Duodenal mucosa (tissue), 2 donors: ENCODE measurements around the gene C11orf87.

Experiments
- H3K27ac ChIP-seq: one replicate; pipeline ENCODE4 v1.7.0; 2013; ENCODE audit warnings: low read depth, low read length
- H3K27me3 ChIP-seq, 2 donors: one replicate each; pipeline ENCODE4 v1.7.0; 2013; ENCODE audit warnings: low read length in 2 of 2, control low read depth in 1 of 2; ENCODE audit not compliant: insufficient read depth in 2 of 2, control insufficient read depth in 1 of 2
- H3K36me3 ChIP-seq, 2 donors: one replicate each; pipeline ENCODE4 v1.7.0; 2013; ENCODE audit warnings: low read length in 2 of 2, control low read depth in 1 of 2; ENCODE audit not compliant: insufficient read depth in 2 of 2, control insufficient read depth in 1 of 2
- H3K4me1 ChIP-seq, 2 donors: one replicate each; pipeline ENCODE4 v1.7.0; 2013; ENCODE audit warnings: low read length in 2 of 2, control low read depth in 1 of 2; ENCODE audit not compliant: insufficient read depth in 2 of 2, control insufficient read depth in 1 of 2
- H3K4me3 ChIP-seq, 2 donors: one replicate each; pipeline ENCODE4 v1.7.0; 2013; ENCODE audit warnings: low read length in 2 of 2, low read depth in 1 of 2
- H3K9ac ChIP-seq, 2 donors: one replicate each; pipeline ENCODE4 v1.7.0; 2013; ENCODE audit warnings: low read length in 2 of 2, low read depth in 1 of 2
- H3K9me3 ChIP-seq, 2 donors: one replicate each; pipeline ENCODE4 v1.7.0; 2013; ENCODE audit warnings: low read length in 2 of 2, control low read depth in 1 of 2; ENCODE audit not compliant: control insufficient read depth in 1 of 2

Gene C11orf87

GRCh38 chr11:109421981-109422869, at the start of gene C11orf87:
Gene C11orf87, plus strand, starts transcription at chr11:109422190. Its CDS starts 1,444 bp downstream, at chr11:109423634.
- Histone ChIP-seq H3K9me3 (peaks cover 0 to 2% of the 10 kb centered on the region in 2 donors), H3K9ac (no peak within 1 kb of the TSS), H3K27me3 (peaks cover 4 to 20% of the 10 kb centered on the region in 2 donors), H3K4me1 (no peaks in the 10 kb centered on the region), H3K4me3 (no peak within 1 kb of the TSS), H3K36me3 (no peaks in the 10 kb centered on the region), H3K27ac (no peak within 1 kb of the TSS)

- Histone ChIP-seq H3K4me3 (no peak overlapping the region), H3K27me3 (no peaks in the 10 kb centered on the region), H3K9ac (no peak overlapping the region), H3K27ac (no peak overlapping the region), H3K9me3 (peaks cover 0 to 8% of the 10 kb centered on the region in 2 donors), H3K4me1 (no peaks in the 10 kb centered on the region), H3K36me3 (no peaks in the 10 kb centered on the region)
These were observed 48.0 kb upstream of the C11orf87 start for GRCh38 chr11:109374032-109374431.

GRCh38 chr11:109374441-109374840, 47.5 kb upstream of the C11orf87 start:
- H3K9ac ChIP-seq, result no peak overlapping the region
- peaks cover 0 to 4% of the 10 kb centered on the region in 2 donors for H3K9me3 ChIP-seq
- no peaks in the 10 kb centered on the region for H3K4me1 ChIP-seq
- H3K27me3 ChIP-seq, result no peaks in the 10 kb centered on the region
- H3K4me3 ChIP-seq, result no peak overlapping the region
- no peak overlapping the region for H3K27ac ChIP-seq
- H3K36me3 ChIP-seq, result no peaks in the 10 kb centered on the region

GRCh38 chr11:109377039-109377742, 44.8 kb upstream of the C11orf87 start:
- Histone ChIP-seq H3K4me1 (no peaks in the 10 kb centered on the region), H3K9me3 (peaks cover 0 to 6% of the 10 kb centered on the region in 2 donors), H3K36me3 (no peaks in the 10 kb centered on the region), H3K4me3 (no peak overlapping the region), H3K27me3 (no peaks in the 10 kb centered on the region), H3K27ac (no peak overlapping the region), H3K9ac (no peak overlapping the region)

GRCh38 chr11:109378034-109378433, 44.0 kb upstream of the C11orf87 start:
- Histone ChIP-seq H3K4me1 (no peaks in the 10 kb centered on the region), H3K27ac (no peak overlapping the region), H3K27me3 (no peaks in the 10 kb centered on the region), H3K36me3 (no peaks in the 10 kb centered on the region), H3K9me3 (peaks cover 2 to 6% of the 10 kb centered on the region in 2 donors), H3K4me3 (no peak overlapping the region), H3K9ac (no peak overlapping the region)

- H3K36me3 ChIP-seq, result no peaks in the 10 kb centered on the region
- H3K4me1 ChIP-seq, result no peaks in the 10 kb centered on the region
- peaks cover 3 to 4% of the 10 kb centered on the region in 2 donors for H3K9me3 ChIP-seq
- no peak overlapping the region for H3K9ac ChIP-seq
- no peak overlapping the region for H3K27ac ChIP-seq
- H3K27me3 ChIP-seq, result no peaks in the 10 kb centered on the region
- H3K4me3 ChIP-seq, result no peak overlapping the region
These were observed 38.7 kb upstream of the C11orf87 start for GRCh38 chr11:109383306-109383705.

GRCh38 chr11:109384873-109385272, 37.1 kb upstream of the C11orf87 start:
- Histone ChIP-seq H3K9ac (no peak overlapping the region), H3K36me3 (no peaks in the 10 kb centered on the region), H3K4me3 (no peak overlapping the region), H3K27ac (no peak overlapping the region), H3K4me1 (no peaks in the 10 kb centered on the region), H3K27me3 (no peaks in the 10 kb centered on the region), H3K9me3 (peaks cover 2 to 7% of the 10 kb centered on the region in 2 donors)

GRCh38 chr11:109388982-109389381, 33.0 kb upstream of the C11orf87 start:
- Histone ChIP-seq H3K4me3 (no peak overlapping the region), H3K4me1 (no peaks in the 10 kb centered on the region), H3K36me3 (no peaks in the 10 kb centered on the region), H3K27me3 (no peaks in the 10 kb centered on the region), H3K9me3 (peaks cover 0 to 5% of the 10 kb centered on the region in 2 donors), H3K27ac (no peak overlapping the region), H3K9ac (no peak overlapping the region)

GRCh38 chr11:109390752-109391151, 31.2 kb upstream of the C11orf87 start:
- Histone ChIP-seq H3K27me3 (no peaks in the 10 kb centered on the region), H3K9ac (no peak overlapping the region), H3K4me1 (no peaks in the 10 kb centered on the region), H3K27ac (no peak overlapping the region), H3K9me3 (peaks cover 0 to 3% of the 10 kb centered on the region in 2 donors), H3K36me3 (no peaks in the 10 kb centered on the region), H3K4me3 (no peak overlapping the region)

GRCh38 chr11:109401545-109401944, 20.4 kb upstream of the C11orf87 start:
- Histone ChIP-seq H3K9me3 (peaks cover 0 to 4% of the 10 kb centered on the region in 2 donors), H3K36me3 (no peaks in the 10 kb centered on the region), H3K9ac (no peak overlapping the region), H3K27me3 (no peaks in the 10 kb centered on the region), H3K4me1 (no peaks in the 10 kb centered on the region), H3K4me3 (no peak overlapping the region), H3K27ac (no peak overlapping the region)
